GM23248 (cell line): ENCODE results near the gene NINL.

Experiments
- EZH2 ChIP-seq: fragments of 200-600 bp; sonication (generic); IDR thresholded peaks from 2 replicates; pipeline ENCODE4 v1.6.1; 2018; ENCODE audit warnings: antibody characterized with exemption, mild to moderate bottlenecking; ENCODE audit not compliant: insufficient read depth, poor library complexity, severe bottlenecking
- EZH2phosphoT487 ChIP-seq: fragments of 200-600 bp; sonication (generic); IDR thresholded peaks from 2 replicates; pipeline ENCODE4 v1.6.1; 2018; ENCODE audit warnings: antibody characterized with exemption, moderate library complexity, mild to moderate bottlenecking, low read depth; ENCODE audit not compliant: insufficient read depth

- TF ChIP-seq EZH2: no peak
- TF ChIP-seq EZH2phosphoT487: no peak
These were observed 163.3 kb downstream of the NINL start for GRCh38 chr20:25422032-25422431.
